Thyroid gland (tissue), 4 donors: ENCODE measurements around the gene DTD2.

Experiments used
- CTCF ChIP-seq, 6 experiments: fragments of 200-600 bp in 3 of 6; fragments of 450-650 bp in 3 of 6; sonication (generic) in 3 of 6; IDR thresholded peaks; one replicate each; pipeline ENCODE4 v1.5.1; 2016 to 2019; ENCODE audit warnings: antibody characterized with exemption in 6 of 6, mild to moderate bottlenecking in 2 of 6, inconsistent platforms in 1 of 6, moderate library complexity in 1 of 6
- POLR2A ChIP-seq, 2 donors: fragments of 450-650 bp; IDR thresholded peaks; one replicate each; pipeline ENCODE4 v1.6.1; 2017; ENCODE audit warnings: antibody characterized with exemption in 2 of 2, mild to moderate bottlenecking in 2 of 2, moderate library complexity in 1 of 2

GRCh38 chr14:31405106-31405505 is 52.2 kb downstream of the DTD2 start:
- TF ChIP-seq CTCF (IDR thresholded peaks at IDR 0.05) (no peak), POLR2A (IDR thresholded peaks at IDR 0.05) (no peak)
